Fibroblast of skin of back (primary cell): ENCODE data around the gene NBL1.

Source experiments
- DNase-seq: peaks from one replicate; pipeline ENCODE4 v3.0.0-alpha.2; 2013

Gene NBL1

GRCh38 chr1:19646377-19647319 lies 2.5 kb downstream of the NBL1 start:
- no peak for DNase-seq

DNA sequence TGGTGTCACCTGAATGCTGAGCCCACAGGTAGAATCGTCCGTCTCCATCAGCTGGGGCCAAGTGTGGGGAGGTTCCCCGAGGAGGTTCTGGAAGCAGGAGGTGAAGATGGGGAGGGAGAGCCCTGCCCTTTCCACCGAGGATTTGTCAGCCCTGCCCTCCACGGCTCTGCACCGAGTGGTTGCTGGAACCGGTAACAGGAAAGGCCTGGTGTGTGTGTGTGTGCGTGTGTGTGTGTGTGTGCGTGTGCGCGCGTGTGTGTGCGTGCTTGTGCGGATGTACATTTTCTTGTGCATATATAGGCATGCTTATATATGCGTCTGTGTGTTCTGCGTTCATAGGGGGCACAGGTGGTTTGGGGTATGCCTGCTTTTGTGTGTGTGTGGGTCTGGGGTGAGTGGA lies 3.5 kb downstream of the NBL1 start:
- DNase-seq: no peak

DNA sequence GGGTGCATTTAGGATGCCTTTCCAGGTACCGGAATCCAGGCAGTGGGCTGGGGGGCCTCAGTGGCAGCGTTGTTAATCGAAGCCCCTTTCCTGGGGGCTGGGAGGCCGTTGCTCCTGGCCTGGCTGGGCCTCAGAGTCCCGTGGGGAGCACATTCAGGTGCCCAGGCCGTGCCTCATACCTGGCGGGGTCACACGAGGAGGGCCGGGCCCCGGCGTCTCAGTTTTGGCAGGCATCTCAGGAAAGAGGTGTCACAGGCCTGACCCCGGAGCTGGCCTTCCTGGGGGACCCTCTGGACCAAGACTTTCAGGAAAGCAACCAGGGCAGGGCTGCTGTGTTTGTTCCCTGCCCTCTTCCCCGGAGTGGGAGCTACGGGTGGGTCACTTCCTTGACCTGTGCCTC lies 4.1 kb downstream of the NBL1 start:
- no peak for DNase-seq

- no peak for DNase-seq
Measured at GRCh38 chr1:19648689-19649088, 4.6 kb downstream of the NBL1 start.

DNA sequence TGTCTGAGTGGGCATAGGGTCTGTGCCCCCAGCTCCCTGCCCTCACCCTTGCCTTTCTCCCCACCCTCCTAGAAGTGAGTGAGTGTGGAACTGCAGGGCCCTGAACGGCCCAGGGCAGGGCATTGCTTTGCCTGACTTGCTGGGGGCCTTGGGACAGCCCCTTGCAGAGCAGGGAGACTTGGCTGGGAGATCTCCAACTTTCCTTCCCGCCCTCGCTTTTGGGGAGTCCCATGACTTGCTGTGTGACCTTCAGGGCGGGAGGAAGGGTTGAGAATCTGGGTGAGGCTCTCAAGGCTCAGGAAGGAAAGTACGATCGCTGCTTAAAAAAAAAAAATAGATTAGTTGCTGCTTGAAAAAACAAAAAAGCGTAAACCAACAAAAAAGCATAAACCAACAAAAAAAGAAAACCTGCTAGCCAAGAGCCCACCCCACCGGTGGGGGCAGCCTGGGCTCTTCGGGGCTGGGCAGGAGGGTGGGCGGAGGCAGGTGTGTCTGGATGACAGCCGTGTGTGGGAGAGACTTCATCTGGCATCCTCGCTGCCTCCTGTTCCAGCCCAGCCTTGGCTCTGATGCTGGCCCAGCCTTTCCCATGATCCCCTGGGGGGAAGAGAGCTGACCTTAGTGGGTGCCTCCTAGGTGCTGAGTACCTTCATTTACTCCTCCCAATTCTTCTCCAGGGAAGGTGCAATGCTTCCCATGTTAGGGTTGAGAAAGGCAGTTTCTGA lies 6.5 kb downstream of the NBL1 start:
- DNase-seq: no peak

DNA sequence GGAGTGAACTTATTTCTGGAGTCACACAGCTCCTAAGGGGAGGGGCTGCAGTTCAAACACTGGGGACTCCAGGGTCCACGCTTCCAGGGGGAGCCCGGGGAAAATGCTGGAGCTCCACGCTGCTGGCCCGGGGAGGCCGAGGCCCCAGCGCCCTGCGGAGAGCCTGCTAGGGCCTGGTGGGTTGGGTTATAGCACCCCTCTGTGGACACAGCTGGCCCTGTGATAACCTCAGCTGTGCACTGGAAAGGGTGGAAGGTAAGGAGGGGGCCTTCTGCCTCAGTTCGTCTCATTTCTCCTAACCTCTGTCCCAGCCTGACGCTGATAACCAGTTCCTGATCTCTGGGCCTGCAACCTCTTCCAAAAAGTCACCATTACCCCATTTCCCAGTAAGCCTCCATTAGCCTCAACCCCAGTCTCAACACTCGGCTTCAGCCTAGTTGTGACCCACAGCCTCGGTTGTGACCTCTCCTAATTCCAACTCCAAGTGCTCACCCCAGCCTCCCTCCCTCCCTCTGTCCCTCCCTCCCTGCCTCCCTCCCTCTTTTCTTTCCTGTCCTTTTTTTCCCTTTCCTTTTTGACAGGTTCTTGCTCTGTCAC lies 7.1 kb downstream of the NBL1 start:
- DNase-seq: peak; percentile 41

DNA sequence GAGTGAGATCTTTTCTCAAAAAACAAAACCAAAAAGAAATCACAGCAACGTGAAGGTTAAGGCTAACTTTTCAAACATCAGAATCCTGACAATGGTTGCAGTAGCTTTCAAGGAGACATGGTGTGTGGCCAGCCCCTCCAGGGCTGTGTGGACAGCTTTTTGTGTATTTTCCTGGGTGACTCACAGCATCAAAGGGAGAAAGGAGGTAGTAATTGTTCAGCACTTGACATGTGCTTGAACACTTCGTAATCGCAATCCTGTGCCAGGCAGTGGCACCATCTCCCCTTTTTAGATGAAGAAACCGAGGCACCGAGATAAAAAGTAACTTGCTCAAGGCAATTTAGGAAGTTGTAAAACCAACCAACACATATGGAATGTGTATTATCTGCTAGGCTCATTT lies 10.3 kb downstream of the NBL1 start:
- no peak for DNase-seq

- no peak for DNase-seq
Measured at GRCh38 chr1:19654886-19655717, 11.0 kb downstream of the NBL1 start.

DNA sequence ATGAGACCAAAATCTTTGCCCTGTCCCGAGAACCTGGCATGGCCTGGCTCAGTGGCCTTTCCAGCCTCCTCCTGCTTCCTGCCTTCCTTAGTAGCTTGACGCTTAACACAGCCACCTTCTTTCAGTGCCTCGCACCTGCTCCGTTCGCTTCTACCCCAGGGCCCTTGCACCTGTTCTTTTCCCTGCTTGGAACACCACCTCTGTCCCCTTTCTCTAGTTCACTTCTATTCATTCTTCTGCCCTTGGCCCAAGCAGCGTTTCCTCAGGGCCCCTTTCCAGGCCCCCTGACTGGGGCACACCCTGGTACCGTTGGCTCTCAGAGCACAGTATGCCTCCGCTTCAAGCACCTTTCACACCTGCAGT lies 11.6 kb downstream of the NBL1 start:
- DNase-seq: no peak

DNA sequence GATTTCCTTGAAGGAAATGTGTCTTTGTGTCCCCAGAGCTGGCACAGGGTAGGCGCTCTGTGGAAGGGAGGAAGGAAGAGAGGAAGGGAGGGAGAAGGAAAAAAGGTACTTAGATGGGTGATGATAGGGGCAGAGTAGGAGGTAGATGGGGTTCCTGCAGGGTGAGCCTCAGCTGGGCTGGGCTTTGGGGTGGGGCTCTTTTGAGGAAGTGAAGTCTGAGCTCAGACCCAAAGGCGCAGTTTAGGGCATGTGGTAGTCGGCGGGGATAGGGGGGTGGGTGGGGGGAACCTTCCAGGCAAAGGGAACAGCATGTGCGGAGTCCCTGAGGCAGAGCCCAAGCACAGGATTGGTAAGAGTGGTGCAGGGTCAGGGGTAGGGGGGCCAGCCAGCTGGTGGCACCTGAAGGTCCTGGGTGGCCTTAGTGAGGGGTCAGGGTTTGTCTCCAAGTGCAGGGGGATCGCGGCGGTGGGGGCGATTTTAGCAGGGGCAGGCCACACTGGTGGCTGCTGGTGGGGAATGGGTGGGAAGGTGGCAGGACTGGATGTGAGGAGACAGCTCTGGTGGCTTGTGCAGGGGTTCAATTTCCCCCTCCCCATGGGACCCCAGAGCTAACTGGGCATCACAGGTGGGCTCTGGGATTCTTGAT lies 12.1 kb downstream of the NBL1 start:
- DNase-seq: no peak

DNA sequence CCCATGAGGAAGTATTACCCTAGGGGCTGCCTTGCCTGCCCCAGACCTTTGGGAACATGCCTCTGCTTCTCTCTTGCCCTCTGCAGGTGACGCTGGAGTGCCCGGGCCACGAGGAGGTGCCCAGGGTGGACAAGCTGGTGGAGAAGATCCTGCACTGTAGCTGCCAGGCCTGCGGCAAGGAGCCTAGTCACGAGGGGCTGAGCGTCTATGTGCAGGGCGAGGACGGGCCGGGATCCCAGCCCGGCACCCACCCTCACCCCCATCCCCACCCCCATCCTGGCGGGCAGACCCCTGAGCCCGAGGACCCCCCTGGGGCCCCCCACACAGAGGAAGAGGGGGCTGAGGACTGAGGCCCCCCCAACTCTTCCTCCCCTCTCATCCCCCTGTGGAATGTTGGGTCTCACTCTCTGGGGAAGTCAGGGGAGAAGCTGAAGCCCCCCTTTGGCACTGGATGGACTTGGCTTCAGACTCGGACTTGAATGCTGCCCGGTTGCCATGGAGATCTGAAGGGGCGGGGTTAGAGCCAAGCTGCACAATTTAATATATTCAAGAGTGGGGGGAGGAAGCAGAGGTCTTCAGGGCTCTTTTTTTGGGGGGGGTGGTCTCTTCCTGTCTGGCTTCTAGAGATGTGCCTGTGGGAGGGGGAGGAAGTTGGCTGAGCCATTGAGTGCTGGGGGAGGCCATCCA lies 12.8 kb downstream of the NBL1 start:
- DNase-seq: no peak

DNA sequence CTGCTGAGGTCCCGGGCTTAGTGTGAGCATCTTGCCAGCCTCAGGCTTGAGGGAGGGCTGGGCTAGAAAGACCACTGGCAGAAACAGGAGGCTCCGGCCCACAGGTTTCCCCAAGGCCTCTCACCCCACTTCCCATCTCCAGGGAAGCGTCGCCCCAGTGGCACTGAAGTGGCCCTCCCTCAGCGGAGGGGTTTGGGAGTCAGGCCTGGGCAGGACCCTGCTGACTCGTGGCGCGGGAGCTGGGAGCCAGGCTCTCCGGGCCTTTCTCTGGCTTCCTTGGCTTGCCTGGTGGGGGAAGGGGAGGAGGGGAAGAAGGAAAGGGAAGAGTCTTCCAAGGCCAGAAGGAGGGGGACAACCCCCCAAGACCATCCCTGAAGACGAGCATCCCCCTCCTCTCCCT lies 13.4 kb downstream of the NBL1 start:
- DNase-seq: no peak

DNA sequence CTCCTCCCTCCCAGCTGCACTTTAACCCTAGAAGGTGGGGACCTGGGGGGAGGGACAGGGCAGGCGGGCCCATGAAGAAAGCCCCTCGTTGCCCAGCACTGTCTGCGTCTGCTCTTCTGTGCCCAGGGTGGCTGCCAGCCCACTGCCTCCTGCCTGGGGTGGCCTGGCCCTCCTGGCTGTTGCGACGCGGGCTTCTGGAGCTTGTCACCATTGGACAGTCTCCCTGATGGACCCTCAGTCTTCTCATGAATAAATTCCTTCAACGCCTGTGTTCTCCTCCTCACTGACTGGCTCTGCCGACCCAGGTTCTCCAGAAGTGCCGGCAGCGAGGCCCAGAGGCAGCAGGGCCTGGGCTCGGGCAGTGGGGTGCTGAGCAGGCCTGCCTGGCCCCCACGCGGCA lies 14.1 kb downstream of the NBL1 start:
- no peak for DNase-seq

GRCh38 chr1:19661721-19662228 lies 17.7 kb downstream of the NBL1 start:
- DNase-seq: peak; percentile 46

- no peak for DNase-seq
Measured at GRCh38 chr1:19662313-19662712, 18.2 kb downstream of the NBL1 start.

GRCh38 chr1:19664453-19665185 lies 20.5 kb downstream of the NBL1 start, which contains the start of gene HTR6:
TSS of gene HTR6 (plus strand) at chr1:19664875. CDS start at chr1:19665754, 879 bp downstream.
- DNase-seq: no peak

DNA sequence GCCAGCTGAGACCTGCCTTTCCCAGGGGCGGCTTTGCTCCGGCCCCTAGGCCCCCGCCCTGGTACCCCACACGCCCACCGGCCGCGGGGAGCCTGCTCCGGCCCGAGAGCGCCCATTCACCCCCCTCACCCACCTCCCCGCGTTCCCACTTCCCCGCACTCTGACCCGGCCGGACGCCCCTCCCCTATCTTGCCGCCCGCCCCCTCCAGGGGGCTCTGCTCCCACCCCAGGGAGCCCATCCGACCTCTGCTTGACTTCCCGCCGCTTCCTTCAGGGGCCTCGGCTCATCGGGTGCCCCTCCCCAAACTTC lies 21.0 kb downstream of the NBL1 start:
- DNase-seq: no peak

GRCh38 chr1:19665496-19666465 lies 21.7 kb downstream of the NBL1 start:
- no peak for DNase-seq

DNA sequence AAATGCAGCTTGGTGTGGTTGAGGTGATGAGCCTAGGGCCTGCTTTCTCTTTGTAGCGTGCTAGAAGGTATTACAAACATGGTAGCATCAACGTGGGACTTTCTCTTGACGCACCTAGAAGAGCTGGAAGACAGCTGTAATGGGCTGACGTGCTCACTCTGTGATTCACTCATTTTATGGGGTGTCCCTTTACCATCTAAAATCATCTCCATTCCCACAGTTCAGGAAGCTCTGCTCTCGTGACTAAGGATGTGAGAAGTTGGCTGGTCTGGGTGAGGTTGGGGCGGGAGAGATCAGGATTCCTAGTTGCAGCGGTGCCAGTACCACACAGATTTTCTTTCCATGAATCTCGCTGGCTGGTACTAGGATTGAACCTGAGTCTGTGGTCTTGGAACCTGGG lies 24.8 kb downstream of the NBL1 start:
- no peak for DNase-seq
